Aorta (tissue), 5 donors: ENCODE measurements around the gene KRT9. TPM values are rescaled to one million over a fixed set of nuclear protein-coding genes. Genes with fewer than 3 reads are reported as not detected.

Experiments used
- ATAC-seq: fragments of 200-7000 bp; cut with Tn5 transposase; one replicate; pipeline ENCODE4 v1.9.1; 2022; ENCODE audit warnings: moderate library complexity; ENCODE audit not compliant: low FRiP score
- DNase-seq, 2 donors: peaks; one replicate each; pipeline ENCODE4 v3.0.0-alpha.2; 2020
- H3K27ac ChIP-seq, 2 donors: one replicate each; pipeline ENCODE4 v1.5.1; 2013; ENCODE audit warnings: low read length in 2 of 2, mild to moderate bottlenecking in 2 of 2, moderate library complexity in 2 of 2, control low read depth in 1 of 2, inconsistent platforms in 1 of 2, low read depth in 1 of 2
- H3K27me3 ChIP-seq, 2 donors: one replicate each; pipeline ENCODE4 v1.6.1; 2013; ENCODE audit warnings: control low read depth in 1 of 2, low read length in 1 of 2, mild to moderate bottlenecking in 1 of 2, moderate library complexity in 1 of 2; ENCODE audit not compliant: insufficient read depth in 2 of 2, control insufficient read depth in 1 of 2
- H3K36me3 ChIP-seq, 2 donors: one replicate each; pipeline ENCODE4 v1.6.1; 2013; ENCODE audit warnings: control low read depth in 1 of 2, low read length in 1 of 2, mild to moderate bottlenecking in 1 of 2; ENCODE audit not compliant: insufficient read depth in 2 of 2, control insufficient read depth in 1 of 2
- H3K4me1 ChIP-seq, 2 donors: one replicate each; pipeline ENCODE4 v1.6.1; 2013; ENCODE audit warnings: low read length in 2 of 2, control low read depth in 1 of 2, mild to moderate bottlenecking in 1 of 2, moderate library complexity in 1 of 2; ENCODE audit not compliant: insufficient read depth in 2 of 2, control insufficient read depth in 1 of 2
- H3K4me3 ChIP-seq, 2 donors: one replicate each; pipeline ENCODE4 v1.5.1; 2013; ENCODE audit warnings: low read length in 2 of 2, control low read depth in 1 of 2, mild to moderate bottlenecking in 1 of 2
- H3K9me3 ChIP-seq: one replicate; pipeline ENCODE4 v1.6.1; 2013; ENCODE audit warnings: mild to moderate bottlenecking, low read length; ENCODE audit not compliant: control insufficient read depth
- WGBS, 2 donors: extraction: QIAGEN DNeasy Blood & Tissue Kit; methylation state at CpG; one replicate each; pipeline ENCODE4 v1.1.7; 2013; 5-methylcytosine and 5-hydroxymethylcytosine counted together
- intact Hi-C, 2 donors: fragments of 100-400 bp; cut with DNase I; formaldehyde crosslinking; loops; one replicate each; pipeline versions ENCODE4 v1.14.2 to v1.15.0; 2022
- polyA plus RNA-seq, 2 donors: library from polyadenylated mRNA; stranded (reverse); fragments of 200-250 nt; gene quantifications; one replicate each; pipeline ENCODE4 v1.2.3, GENCODE V29; 2013
- total RNA-seq, 2 donors: library from RNA; stranded (reverse); fragmentation: NEBNext Ultra II Directional; extraction: Animal tissue kit (Norgen Biotek cat#: 25700); gene quantifications; one replicate each; pipeline ENCODE4 v1.2.1, GENCODE V29; 2021
- donor health status: healthy with polysubstance abuse.
- donor health status: Bipolar disorder and iron deficiency.
- donor health status: DM: no; HTN: no; CAD: no.
- donor health status: DM: no; HTN: no; CAD: no.
- donor health status: DM: yes; HTN: yes; CAD: no.

The KRT9 gene
- total and polyA plus RNA-seq, 4 donors: 0.18 TPM; not detected in 3

GRCh38 chr17:41532947-41533570 is 38.8 kb downstream of the KRT9 start:
- DNase-seq (peak in 1 of 2 donors; percentile 9), ATAC-seq (no peak)
- no peaks in the 10 kb centered on the region for H3K9me3 ChIP-seq
- 85 to 93% methylated on average over 9 of the region's 9 CpGs for WGBS, 2 donors
- no peaks in the 10 kb centered on the region for H3K4me1 ChIP-seq
- no peaks in the 10 kb centered on the region for H3K36me3 ChIP-seq
- intact Hi-C loops: no loop called here
- H3K4me3 ChIP-seq: no peak overlapping the region
- peaks cover 0 to under 1% of the 10 kb centered on the region in 2 donors for H3K27me3 ChIP-seq
- no peak overlapping the region for H3K27ac ChIP-seq

- intact Hi-C loops: no loop called here
- Histone ChIP-seq H3K27me3 (peaks cover 0 to 3% of the 10 kb centered on the region in 2 donors), H3K36me3 (no peaks in the 10 kb centered on the region), H3K27ac (no peak overlapping the region), H3K4me3 (no peak overlapping the region), H3K9me3 (no peaks in the 10 kb centered on the region), H3K4me1 (no peaks in the 10 kb centered on the region)
- DNase-seq (no peak), ATAC-seq (no peak)
- WGBS, 2 donors: 79 to 81% methylated on average over 1 of the region's 1 CpG
These were observed 39.9 kb downstream of the KRT9 start for GRCh38 chr17:41531993-41532392.

GRCh38 chr17:41530062-41531048 is 41.5 kb downstream of the KRT9 start:
- intact Hi-C loops: no loop called here
- peak; percentile 69 for ATAC-seq
- Histone ChIP-seq H3K4me3 (no peak overlapping the region), H3K36me3 (no peaks in the 10 kb centered on the region), H3K27ac (no peak overlapping the region), H3K27me3 (peaks cover 0 to 3% of the 10 kb centered on the region in 2 donors), H3K9me3 (no peaks in the 10 kb centered on the region), H3K4me1 (no peaks in the 10 kb centered on the region)
- WGBS, 2 donors: 39 to 51% methylated on average over 8 of the region's 8 CpGs
- DNase-seq: peak in 1 of 2 donors; percentile 71

GRCh38 chr17:41529491-41529915 is 42.4 kb downstream of the KRT9 start:
- Histone ChIP-seq H3K27me3 (peaks cover 0 to 3% of the 10 kb centered on the region in 2 donors), H3K27ac (no peak overlapping the region)
- no peak for ATAC-seq

GRCh38 chr17:41528959-41529353 is 42.9 kb downstream of the KRT9 start:
- no peak for DNase-seq
- Histone ChIP-seq H3K27ac (no peak overlapping the region), H3K4me1 (no peaks in the 10 kb centered on the region), H3K9me3 (no peaks in the 10 kb centered on the region), H3K27me3 (peaks cover 0 to 3% of the 10 kb centered on the region in 2 donors), H3K4me3 (no peak overlapping the region), H3K36me3 (no peaks in the 10 kb centered on the region)
- WGBS, 2 donors: 90 to 93% methylated on average over 10 of the region's 10 CpGs
- intact Hi-C loops: no loop called here
- no peak for ATAC-seq

More at GRCh38 chr17:41529491-41529915, 42.4 kb downstream of the KRT9 start:
- no peaks in the 10 kb centered on the region for H3K4me1 ChIP-seq
- no peak overlapping the region for H3K4me3 ChIP-seq
- H3K9me3 ChIP-seq: no peaks in the 10 kb centered on the region
- no peaks in the 10 kb centered on the region for H3K36me3 ChIP-seq
- intact Hi-C loops: no loop called here
- DNase-seq: no peak
- WGBS, 2 donors: 95 to 99% methylated on average over 5 of the region's 5 CpGs

GRCh38 chr17:41527063-41528023 is 44.5 kb downstream of the KRT9 start:
- no peak overlapping the region for H3K4me3 ChIP-seq
- no peaks in the 10 kb centered on the region for H3K36me3 ChIP-seq
- no peaks in the 10 kb centered on the region for H3K9me3 ChIP-seq
- no peak overlapping the region for H3K27ac ChIP-seq
- DNase-seq (no peak), ATAC-seq (peak; percentile 37)
- H3K4me1 ChIP-seq: no peaks in the 10 kb centered on the region
- intact Hi-C loops: no loop called here
- H3K27me3 ChIP-seq: peaks cover 0 to 3% of the 10 kb centered on the region in 2 donors
- WGBS, 2 donors: 14 to 18% methylated on average over 43 to 62 of the region's 62 CpGs

GRCh38 chr17:41524261-41524660 is 47.6 kb downstream of the KRT9 start:
- no peak for DNase-seq
- no peak overlapping the region for H3K4me3 ChIP-seq
- WGBS, 2 donors: 95% methylated on average over 11 of the region's 11 CpGs
- intact Hi-C loops: no loop called here
- no peaks in the 10 kb centered on the region for H3K9me3 ChIP-seq
- ATAC-seq: no peak
- H3K27ac ChIP-seq: no peak overlapping the region
- no peaks in the 10 kb centered on the region for H3K4me1 ChIP-seq
- peaks cover 0 to 3% of the 10 kb centered on the region in 2 donors for H3K27me3 ChIP-seq
- H3K36me3 ChIP-seq: no peaks in the 10 kb centered on the region

GRCh38 chr17:41523787-41524186 is 48.1 kb downstream of the KRT9 start:
- no peak overlapping the region for H3K4me3 ChIP-seq
- no peaks in the 10 kb centered on the region for H3K9me3 ChIP-seq
- intact Hi-C loops: no loop called here
- 82 to 86% methylated on average over 19 of the region's 19 CpGs for WGBS, 2 donors
- DNase-seq: no peak
- peaks cover 0 to 3% of the 10 kb centered on the region in 2 donors for H3K27me3 ChIP-seq
- no peak for ATAC-seq
- no peaks in the 10 kb centered on the region for H3K4me1 ChIP-seq
- no peaks in the 10 kb centered on the region for H3K36me3 ChIP-seq
- H3K27ac ChIP-seq: no peak overlapping the region
